OCI-LY3 (cell line): ENCODE measurements around the gene FHOD1.

Experiments used
- H2AFZ ChIP-seq: fragments of 200-600, 300-600 bp; shearing (Covaris generic); 2 replicates; pipeline ENCODE4 v1.6.0; 2014; ENCODE audit warnings: antibody characterized with exemption, low read depth, low read length
- H3K27ac ChIP-seq: fragments of 200-600, 300-600 bp; sonication (generic); 2 replicates; pipeline ENCODE4 v1.5.1; 2014; ENCODE audit warnings: mild to moderate bottlenecking, low read length, moderate library complexity, mixed read lengths
- H3K27me3 ChIP-seq: fragments of 200-600, 300-600 bp; sonication (generic); 2 replicates; pipeline ENCODE4 v1.6.1; 2014; ENCODE audit warnings: low read depth, low read length, mixed read lengths
- H3K36me3 ChIP-seq: fragments of 200-600, 300-600 bp; sonication (generic); replicated peaks from 2 replicates; pipeline ENCODE3; 2014; ENCODE audit warnings: low read depth, low read length, mixed read lengths
- H3K4me1 ChIP-seq: fragments of 300-600, 200-600 bp; sonication (generic); 2 replicates; pipeline ENCODE4 v1.6.1; 2014; ENCODE audit warnings: low read length, mixed read lengths
- H3K4me2 ChIP-seq: fragments of 200-600, 300-600 bp; sonication (generic); 2 replicates; pipeline ENCODE4 v1.6.1; 2014; ENCODE audit warnings: low read length, mixed read lengths
- H3K4me3 ChIP-seq: fragments of 300-600, 200-600 bp; sonication (generic); 2 replicates; pipeline ENCODE4 v1.5.1; 2014; ENCODE audit warnings: antibody characterized with exemption, mild to moderate bottlenecking, low read length, moderate library complexity
- H3K79me2 ChIP-seq: fragments of 300-600, 200-600 bp; shearing (Covaris generic); 2 replicates; pipeline ENCODE4 v1.6.1; 2014; ENCODE audit warnings: mild to moderate bottlenecking, low read length, mixed read lengths
- H3K9ac ChIP-seq: fragments of 300-600, 200-600 bp; shearing (Covaris generic); 2 replicates; pipeline ENCODE4 v1.6.0; 2014; ENCODE audit warnings: mild to moderate bottlenecking, low read length, moderate library complexity
- H3K9me3 ChIP-seq: fragments of 200-600, 300-600 bp; shearing (Covaris generic); 2 replicates; pipeline ENCODE4 v1.6.1; 2014; ENCODE audit warnings: low read length, mixed read lengths; ENCODE audit not compliant: insufficient read depth
- H4K20me1 ChIP-seq: fragments of 200-600, 300-600 bp; sonication (generic); 2 replicates; pipeline ENCODE4 v1.6.1; 2016; ENCODE audit warnings: low read length, mixed read lengths; ENCODE audit not compliant: insufficient read depth
- EZH2phosphoT487 ChIP-seq: fragments of 200-600 bp; shearing (Covaris generic); IDR thresholded peaks from 2 replicates; pipeline ENCODE4 v1.6.1; 2018; ENCODE audit warnings: antibody characterized with exemption, mixed run types, low read depth
- TF ChIP-seq, protein P1 (sequence below): fragments of 200-600, 300-600 bp; sonication (generic); IDR thresholded peaks from 2 replicates; pipeline ENCODE4 v1.5.1; 2014; ENCODE audit warnings: antibody characterized with exemption, low read length, low read depth

FHOD1 gene

DNA sequence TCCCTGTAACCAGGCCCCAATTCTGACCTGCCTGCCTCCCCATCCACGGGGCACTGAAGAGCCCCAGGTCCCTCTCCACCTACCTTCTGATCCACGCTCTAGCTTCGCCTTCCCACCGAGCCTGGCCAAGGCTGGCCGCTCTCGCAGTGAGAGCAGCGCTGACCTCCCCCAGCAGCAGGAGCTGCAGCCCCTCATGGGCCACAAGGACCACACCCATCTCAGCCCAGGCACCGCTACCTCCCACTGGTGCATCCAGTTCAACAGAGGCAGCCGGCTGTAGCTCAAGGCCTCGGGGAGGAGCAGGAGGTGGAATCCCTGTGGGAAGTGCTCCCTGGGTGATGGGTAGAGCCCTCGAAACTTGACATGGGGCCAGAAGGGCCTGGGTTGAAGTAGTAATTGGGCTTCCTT is 23.7 kb upstream of the FHOD1 start:
- H3K27ac ChIP-seq: no peak overlapping the region
- H3K9ac ChIP-seq: no peak overlapping the region
- H3K36me3 ChIP-seq: peaks cover 3% of the 10 kb centered on the region
- H3K79me2 ChIP-seq: no peaks in the 10 kb centered on the region
- H3K4me3 ChIP-seq: no peak overlapping the region
- no peaks in the 10 kb centered on the region for H3K27me3 ChIP-seq
- no peaks in the 10 kb centered on the region for H3K9me3 ChIP-seq
- TF ChIP-seq, protein P1, sequence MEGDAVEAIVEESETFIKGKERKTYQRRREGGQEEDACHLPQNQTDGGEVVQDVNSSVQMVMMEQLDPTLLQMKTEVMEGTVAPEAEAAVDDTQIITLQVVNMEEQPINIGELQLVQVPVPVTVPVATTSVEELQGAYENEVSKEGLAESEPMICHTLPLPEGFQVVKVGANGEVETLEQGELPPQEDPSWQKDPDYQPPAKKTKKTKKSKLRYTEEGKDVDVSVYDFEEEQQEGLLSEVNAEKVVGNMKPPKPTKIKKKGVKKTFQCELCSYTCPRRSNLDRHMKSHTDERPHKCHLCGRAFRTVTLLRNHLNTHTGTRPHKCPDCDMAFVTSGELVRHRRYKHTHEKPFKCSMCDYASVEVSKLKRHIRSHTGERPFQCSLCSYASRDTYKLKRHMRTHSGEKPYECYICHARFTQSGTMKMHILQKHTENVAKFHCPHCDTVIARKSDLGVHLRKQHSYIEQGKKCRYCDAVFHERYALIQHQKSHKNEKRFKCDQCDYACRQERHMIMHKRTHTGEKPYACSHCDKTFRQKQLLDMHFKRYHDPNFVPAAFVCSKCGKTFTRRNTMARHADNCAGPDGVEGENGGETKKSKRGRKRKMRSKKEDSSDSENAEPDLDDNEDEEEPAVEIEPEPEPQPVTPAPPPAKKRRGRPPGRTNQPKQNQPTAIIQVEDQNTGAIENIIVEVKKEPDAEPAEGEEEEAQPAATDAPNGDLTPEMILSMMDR: no peak
- TF ChIP-seq EZH2phosphoT487: no peak
- no peak overlapping the region for H3K4me2 ChIP-seq
- no peak overlapping the region for H2AFZ ChIP-seq
- no peaks in the 10 kb centered on the region for H4K20me1 ChIP-seq
- H3K4me1 ChIP-seq: no peaks in the 10 kb centered on the region

DNA sequence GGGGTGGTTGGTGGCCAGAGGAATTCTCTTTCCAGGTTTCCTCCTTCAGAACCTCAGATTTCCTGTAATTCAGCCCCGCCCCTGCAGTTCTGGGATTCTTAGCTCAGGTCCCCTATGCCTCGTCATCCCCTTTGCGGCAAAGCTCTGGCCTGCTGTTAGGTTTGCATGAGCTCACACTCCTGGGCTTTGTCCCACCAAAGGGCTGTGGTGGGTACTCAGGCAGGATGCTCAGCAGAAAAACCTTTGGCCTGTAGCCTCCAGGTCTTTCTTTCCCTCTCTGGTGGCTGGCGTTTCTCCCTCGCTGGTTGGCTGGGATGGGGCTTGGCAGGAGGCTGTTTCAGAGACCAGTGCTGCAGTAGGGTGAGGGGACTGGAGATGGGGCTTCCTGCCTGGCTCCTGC is 22.5 kb upstream of the FHOD1 start:
- H4K20me1 ChIP-seq: no peaks in the 10 kb centered on the region
- no peak overlapping the region for H3K27ac ChIP-seq
- H3K36me3 ChIP-seq: no peaks in the 10 kb centered on the region
- no peaks in the 10 kb centered on the region for H3K79me2 ChIP-seq
- TF ChIP-seq, protein P1: no peak
- TF ChIP-seq EZH2phosphoT487: no peak
- no peak overlapping the region for H3K9ac ChIP-seq
- no peak overlapping the region for H3K4me3 ChIP-seq
- no peak overlapping the region for H2AFZ ChIP-seq
- H3K9me3 ChIP-seq: no peaks in the 10 kb centered on the region
- no peaks in the 10 kb centered on the region for H3K4me1 ChIP-seq
- no peak overlapping the region for H3K4me2 ChIP-seq
- H3K27me3 ChIP-seq: no peaks in the 10 kb centered on the region

DNA sequence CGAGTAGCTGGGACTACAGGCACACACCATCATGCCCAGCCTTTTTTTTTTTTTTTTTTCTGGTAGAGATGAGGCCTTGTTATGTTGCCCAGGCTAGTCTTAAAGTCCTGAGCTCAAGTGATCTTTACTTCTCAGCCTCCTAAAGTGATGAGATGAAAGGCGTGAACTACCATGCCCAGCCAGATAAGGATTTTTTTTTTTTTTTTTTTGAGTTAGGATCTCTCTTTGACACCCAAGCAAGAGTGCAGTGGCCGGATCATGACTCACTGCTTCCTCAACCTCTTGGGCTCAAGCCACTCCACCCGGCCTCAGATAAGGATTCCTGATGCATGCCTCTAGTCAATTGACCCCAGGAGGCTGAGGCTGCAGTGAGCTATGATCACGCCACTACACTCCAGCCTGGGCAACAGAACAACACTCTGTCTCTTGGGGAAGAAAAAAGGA is 20.9 kb upstream of the FHOD1 start:
- no peak overlapping the region for H2AFZ ChIP-seq
- TF ChIP-seq EZH2phosphoT487: no peak
- TF ChIP-seq, protein P1: no peak
- no peaks in the 10 kb centered on the region for H3K36me3 ChIP-seq
- no peaks in the 10 kb centered on the region for H3K79me2 ChIP-seq
- H3K4me3 ChIP-seq: no peak overlapping the region
- H3K4me2 ChIP-seq: no peak overlapping the region
- no peaks in the 10 kb centered on the region for H3K9me3 ChIP-seq
- no peaks in the 10 kb centered on the region for H3K4me1 ChIP-seq
- H3K9ac ChIP-seq: no peak overlapping the region
- H3K27ac ChIP-seq: no peak overlapping the region
- H3K27me3 ChIP-seq: no peaks in the 10 kb centered on the region
- H4K20me1 ChIP-seq: no peaks in the 10 kb centered on the region

DNA sequence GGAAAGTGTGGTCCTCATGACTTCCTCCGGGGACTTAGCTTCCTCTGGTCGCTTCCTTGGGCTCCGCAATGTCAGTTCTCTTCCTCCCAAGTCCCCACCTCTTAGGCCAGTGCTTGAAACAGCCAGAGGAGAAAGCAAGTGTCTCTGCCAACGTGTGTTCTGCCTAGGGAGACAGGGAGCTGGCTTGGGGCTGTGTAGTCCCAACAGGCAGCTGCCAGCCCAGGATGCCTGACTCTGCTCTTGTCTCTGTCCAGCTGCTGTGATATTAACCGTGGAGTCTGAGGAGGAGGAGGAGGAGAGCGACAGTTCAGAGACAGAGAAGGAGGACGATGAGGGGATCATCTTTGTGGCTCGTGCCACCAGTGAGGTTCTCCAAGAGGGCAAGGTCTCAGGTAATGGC is 18.6 kb upstream of the FHOD1 start:
- H3K9me3 ChIP-seq: no peaks in the 10 kb centered on the region
- H2AFZ ChIP-seq: no peak overlapping the region
- no peaks in the 10 kb centered on the region for H4K20me1 ChIP-seq
- no peaks in the 10 kb centered on the region for H3K79me2 ChIP-seq
- H3K4me3 ChIP-seq: no peak overlapping the region
- no peak for TF ChIP-seq EZH2phosphoT487
- TF ChIP-seq, protein P1: no peak
- no peak overlapping the region for H3K4me2 ChIP-seq
- no peaks in the 10 kb centered on the region for H3K27me3 ChIP-seq
- H3K27ac ChIP-seq: no peak overlapping the region
- no peaks in the 10 kb centered on the region for H3K36me3 ChIP-seq
- H3K9ac ChIP-seq: no peak overlapping the region
- H3K4me1 ChIP-seq: no peaks in the 10 kb centered on the region
